HEK293 (cell line): Measurements from ENCODE around the gene RIOK1.

Experiments used
- CTCF ChIA-PET: fragments of 350-600 bp; formaldehyde crosslinking; extraction: SDS; loops from one replicate; lab custom pipeline; 2021; ENCODE audit warnings: antibody characterized with exemption; lab: Yijun Ruan, JAX
- POLR2A ChIA-PET: fragments of 300-600 bp; formaldehyde crosslinking; extraction: SDS; loops from one replicate; lab custom pipeline; 2020; ENCODE audit warnings: antibody characterized with exemption, inconsistent platforms; lab: Yijun Ruan, JAX
- H3K27ac ChIP-seq: fragments of 200-500 bp; sonication (Bioruptor generic); 2 replicates; pipeline ENCODE4 v1.5.1; 2014; ENCODE audit warnings: low read depth, low read length, control low read depth, inconsistent platforms; ENCODE audit errors: extremely low read depth
- H3K36me3 ChIP-seq, 2 experiments: fragments of 200-500 bp in 1 of 2; sonication (Bioruptor generic) in 1 of 2; 1 replicate in 1 of 2; 2 replicates in 1 of 2; pipeline ENCODE4 v1.5.1; 2014 to 2017; ENCODE audit warnings: inconsistent platforms in 2 of 2, low read length in 2 of 2; ENCODE audit not compliant: control insufficient read depth in 2 of 2, insufficient read depth in 1 of 2
- H3K4me1 ChIP-seq: fragments of 200-500 bp; sonication (Bioruptor generic); 2 replicates; pipeline ENCODE4 v1.5.1; 2014; ENCODE audit warnings: mild to moderate bottlenecking, low read length, inconsistent platforms; ENCODE audit not compliant: control insufficient read depth, insufficient read depth
- H3K4me3 ChIP-seq: 2 replicates; pipeline ENCODE4 v1.5.1; 2011; ENCODE audit warnings: low read depth, mild to moderate bottlenecking, control low read depth, low read length, moderate library complexity
- H3K9me3 ChIP-seq: fragments of 200-500 bp; sonication (Bioruptor generic); 2 replicates; pipeline ENCODE4 v1.5.1; 2014; ENCODE audit warnings: low read depth, low read length, inconsistent platforms; ENCODE audit not compliant: control insufficient read depth, insufficient read depth
- BCL11A ChIP-seq: fragments of 450-650 bp; formaldehyde crosslinking; IDR thresholded peaks from 2 replicates; pipeline ENCODE4 v1.5.1; 2016; ENCODE audit warnings: low read depth, missing biosample characterization, missing genetic modification characterization
- MYNN ChIP-seq: fragments of 450-650 bp; formaldehyde crosslinking; IDR thresholded peaks from 2 replicates; pipeline ENCODE4 v1.5.1; 2016; ENCODE audit warnings: missing biosample characterization, missing genetic modification characterization, borderline replicate concordance
- PRDM1 ChIP-seq: fragments of 450-650 bp; formaldehyde crosslinking; IDR thresholded peaks from 2 replicates; pipeline ENCODE4; 2016; ENCODE audit warnings: missing biosample characterization, missing genetic modification characterization
- RBAK ChIP-seq: fragments of 450-650 bp; formaldehyde crosslinking; IDR thresholded peaks from 2 replicates; pipeline ENCODE4 v1.5.1; 2016; ENCODE audit warnings: missing biosample characterization, missing genetic modification characterization
- ZNF211 ChIP-seq: fragments of 450-650 bp; formaldehyde crosslinking; IDR thresholded peaks from 2 replicates; pipeline ENCODE4 v1.5.1; 2016; ENCODE audit warnings: low read depth, missing biosample characterization, missing genetic modification characterization
- ZNF239 ChIP-seq: fragments of 450-650 bp; formaldehyde crosslinking; IDR thresholded peaks from 2 replicates; pipeline ENCODE4 v1.5.1; 2016; ENCODE audit warnings: missing biosample characterization, missing genetic modification characterization
- ZNF248 ChIP-seq: fragments of 450-650 bp; formaldehyde crosslinking; IDR thresholded peaks from 2 replicates; pipeline ENCODE4 v1.5.1; 2017; ENCODE audit warnings: missing biosample characterization, missing genetic modification characterization
- ZNF266 ChIP-seq: fragments of 450-650 bp; formaldehyde crosslinking; IDR thresholded peaks from 2 replicates; pipeline ENCODE4 v1.5.1; 2016; ENCODE audit warnings: missing biosample characterization, missing genetic modification characterization, low read depth
- ZNF292 ChIP-seq: fragments of 450-650 bp; formaldehyde crosslinking; IDR thresholded peaks from 2 replicates; pipeline ENCODE4 v1.5.1; 2016; ENCODE audit warnings: low read depth, missing biosample characterization, missing genetic modification characterization, borderline replicate concordance
- ZNF391 ChIP-seq: fragments of 450-650 bp; formaldehyde crosslinking; IDR thresholded peaks from 2 replicates; pipeline ENCODE4 v1.5.1; 2016; ENCODE audit warnings: low read depth, missing biosample characterization, missing genetic modification characterization, borderline replicate concordance
- ZNF501 ChIP-seq: fragments of 450-650 bp; formaldehyde crosslinking; IDR thresholded peaks from 2 replicates; pipeline ENCODE4 v1.5.1; 2016; ENCODE audit warnings: missing biosample characterization, missing genetic modification characterization
- ZNF596 ChIP-seq: fragments of 450-650 bp; IDR thresholded peaks from 2 replicates; pipeline ENCODE4 v1.5.0; 2018; ENCODE audit warnings: missing biosample characterization, mild to moderate bottlenecking, missing genetic modification characterization, moderate library complexity
- ZNF654 ChIP-seq: fragments of 450-650 bp; formaldehyde crosslinking; IDR thresholded peaks from 2 replicates; pipeline ENCODE4 v1.5.1; 2016; ENCODE audit warnings: low read depth, missing biosample characterization, missing genetic modification characterization
- ZNF670 ChIP-seq: fragments of 450-650 bp; formaldehyde crosslinking; IDR thresholded peaks from 2 replicates; pipeline ENCODE4 v1.5.1; 2016; ENCODE audit warnings: missing biosample characterization, missing genetic modification characterization, low read depth
- ZNF701 ChIP-seq: fragments of 450-650 bp; formaldehyde crosslinking; IDR thresholded peaks from 2 replicates; pipeline ENCODE4 v1.5.1; 2016; ENCODE audit warnings: missing biosample characterization, missing genetic modification characterization
- ZNF747 ChIP-seq: fragments of 450-650 bp; formaldehyde crosslinking; IDR thresholded peaks from 2 replicates; pipeline ENCODE4 v1.5.1; 2016; ENCODE audit warnings: missing biosample characterization, missing genetic modification characterization
- ZNF777 ChIP-seq: fragments of 450-650 bp; formaldehyde crosslinking; IDR thresholded peaks from 2 replicates; pipeline ENCODE4 v1.5.1; 2017; ENCODE audit warnings: missing biosample characterization, missing genetic modification characterization, borderline replicate concordance
- TF ChIP-seq, protein P1 (sequence below): fragments of 450-650 bp; formaldehyde crosslinking; IDR thresholded peaks from 2 replicates; pipeline ENCODE4 v1.5.1; 2017; ENCODE audit warnings: missing biosample characterization, missing genetic modification characterization
- TF ChIP-seq, protein P2 (sequence below): fragments of 450-650 bp; formaldehyde crosslinking; IDR thresholded peaks from 2 replicates; pipeline ENCODE4 v1.5.1; 2017; ENCODE audit warnings: missing biosample characterization, missing genetic modification characterization
- TF ChIP-seq, protein P3 (sequence below): fragments of 450-650 bp; formaldehyde crosslinking; IDR thresholded peaks from 2 replicates; pipeline ENCODE4 v1.5.1; 2017; ENCODE audit warnings: missing biosample characterization, missing genetic modification characterization
- TF ChIP-seq, protein P4 (sequence below): fragments of 450-650 bp; formaldehyde crosslinking; IDR thresholded peaks from 2 replicates; pipeline ENCODE4 v1.5.1; 2016; ENCODE audit warnings: missing biosample characterization, missing genetic modification characterization
- TF ChIP-seq, protein P5 (sequence below): fragments of 450-650 bp; formaldehyde crosslinking; IDR thresholded peaks from 2 replicates; pipeline ENCODE4 v1.5.1; 2016; ENCODE audit warnings: missing biosample characterization, missing genetic modification characterization
- TF ChIP-seq, protein P6 (sequence below): fragments of 450-650 bp; formaldehyde crosslinking; IDR thresholded peaks from 2 replicates; pipeline ENCODE4 v1.5.0; 2017; ENCODE audit warnings: missing biosample characterization, missing genetic modification characterization, borderline replicate concordance

Gene RIOK1

DNA sequence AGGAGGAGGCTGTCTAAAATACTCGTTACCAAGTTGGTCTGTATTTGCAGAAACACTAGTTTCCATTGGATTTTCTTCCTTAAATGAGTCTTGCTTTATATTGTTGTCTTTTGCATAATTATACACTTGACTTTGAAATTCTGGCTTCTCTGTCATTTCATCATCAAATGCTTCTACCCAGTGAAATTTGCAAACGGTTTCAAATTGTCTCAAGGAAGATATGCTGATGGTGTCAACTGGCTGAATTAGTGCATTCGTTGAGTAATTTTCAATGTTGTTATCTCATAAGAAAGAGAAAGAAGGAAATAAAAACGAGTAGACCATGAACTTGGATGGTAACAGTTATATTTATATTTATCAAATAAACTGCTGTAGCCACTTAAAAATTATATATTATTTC lies 10.9 kb upstream of the RIOK1 start (continued):
- TF ChIP-seq, protein P1, sequence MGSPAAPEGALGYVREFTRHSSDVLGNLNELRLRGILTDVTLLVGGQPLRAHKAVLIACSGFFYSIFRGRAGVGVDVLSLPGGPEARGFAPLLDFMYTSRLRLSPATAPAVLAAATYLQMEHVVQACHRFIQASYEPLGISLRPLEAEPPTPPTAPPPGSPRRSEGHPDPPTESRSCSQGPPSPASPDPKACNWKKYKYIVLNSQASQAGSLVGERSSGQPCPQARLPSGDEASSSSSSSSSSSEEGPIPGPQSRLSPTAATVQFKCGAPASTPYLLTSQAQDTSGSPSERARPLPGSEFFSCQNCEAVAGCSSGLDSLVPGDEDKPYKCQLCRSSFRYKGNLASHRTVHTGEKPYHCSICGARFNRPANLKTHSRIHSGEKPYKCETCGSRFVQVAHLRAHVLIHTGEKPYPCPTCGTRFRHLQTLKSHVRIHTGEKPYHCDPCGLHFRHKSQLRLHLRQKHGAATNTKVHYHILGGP (tag by site-specific recombination): no peak
- TF ChIP-seq, protein P2, sequence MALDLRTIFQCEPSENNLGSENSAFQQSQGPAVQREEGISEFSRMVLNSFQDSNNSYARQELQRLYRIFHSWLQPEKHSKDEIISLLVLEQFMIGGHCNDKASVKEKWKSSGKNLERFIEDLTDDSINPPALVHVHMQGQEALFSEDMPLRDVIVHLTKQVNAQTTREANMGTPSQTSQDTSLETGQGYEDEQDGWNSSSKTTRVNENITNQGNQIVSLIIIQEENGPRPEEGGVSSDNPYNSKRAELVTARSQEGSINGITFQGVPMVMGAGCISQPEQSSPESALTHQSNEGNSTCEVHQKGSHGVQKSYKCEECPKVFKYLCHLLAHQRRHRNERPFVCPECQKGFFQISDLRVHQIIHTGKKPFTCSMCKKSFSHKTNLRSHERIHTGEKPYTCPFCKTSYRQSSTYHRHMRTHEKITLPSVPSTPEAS (tag by site-specific recombination): no peak
- TF ChIP-seq ZNF211 (tag by site-specific recombination) (no peak), ZNF777 (tag by site-specific recombination) (no peak), MYNN (tag by site-specific recombination) (no peak), ZNF266 (tag by site-specific recombination) (no peak), PRDM1 (tag by site-specific recombination) (no peak), BCL11A (tag by site-specific recombination) (no peak), ZNF248 (tag by site-specific recombination) (no peak), ZNF239 (tag by site-specific recombination) (no peak), ZNF501 (tag by site-specific recombination) (no peak)
- TF ChIP-seq, protein P3, sequence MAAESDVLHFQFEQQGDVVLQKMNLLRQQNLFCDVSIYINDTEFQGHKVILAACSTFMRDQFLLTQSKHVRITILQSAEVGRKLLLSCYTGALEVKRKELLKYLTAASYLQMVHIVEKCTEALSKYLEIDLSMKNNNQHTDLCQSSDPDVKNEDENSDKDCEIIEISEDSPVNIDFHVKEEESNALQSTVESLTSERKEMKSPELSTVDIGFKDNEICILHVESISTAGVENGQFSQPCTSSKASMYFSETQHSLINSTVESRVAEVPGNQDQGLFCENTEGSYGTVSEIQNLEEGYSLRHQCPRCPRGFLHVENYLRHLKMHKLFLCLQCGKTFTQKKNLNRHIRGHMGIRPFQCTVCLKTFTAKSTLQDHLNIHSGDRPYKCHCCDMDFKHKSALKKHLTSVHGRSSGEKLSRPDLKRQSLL (tag by site-specific recombination): no peak
- TF ChIP-seq, protein P4, sequence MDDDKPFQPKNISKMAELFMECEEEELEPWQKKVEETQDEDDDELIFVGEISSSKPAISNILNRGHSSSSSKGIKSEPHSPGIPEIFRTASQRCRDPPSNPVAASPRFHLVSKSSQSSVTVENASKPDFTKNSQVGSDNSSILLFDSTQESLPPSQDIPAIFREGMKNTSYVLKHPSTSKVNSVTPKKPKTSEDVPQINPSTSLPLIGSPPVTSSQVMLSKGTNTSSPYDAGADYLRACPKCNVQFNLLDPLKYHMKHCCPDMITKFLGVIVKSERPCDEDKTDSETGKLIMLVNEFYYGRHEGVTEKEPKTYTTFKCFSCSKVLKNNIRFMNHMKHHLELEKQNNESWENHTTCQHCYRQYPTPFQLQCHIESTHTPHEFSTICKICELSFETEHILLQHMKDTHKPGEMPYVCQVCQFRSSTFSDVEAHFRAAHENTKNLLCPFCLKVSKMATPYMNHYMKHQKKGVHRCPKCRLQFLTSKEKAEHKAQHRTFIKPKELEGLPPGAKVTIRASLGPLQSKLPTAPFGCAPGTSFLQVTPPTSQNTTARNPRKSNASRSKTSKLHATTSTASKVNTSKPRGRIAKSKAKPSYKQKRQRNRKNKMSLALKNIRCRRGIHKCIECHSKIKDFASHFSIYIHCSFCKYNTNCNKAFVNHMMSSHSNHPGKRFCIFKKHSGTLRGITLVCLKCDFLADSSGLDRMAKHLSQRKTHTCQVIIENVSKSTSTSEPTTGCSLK: no peak

DNA sequence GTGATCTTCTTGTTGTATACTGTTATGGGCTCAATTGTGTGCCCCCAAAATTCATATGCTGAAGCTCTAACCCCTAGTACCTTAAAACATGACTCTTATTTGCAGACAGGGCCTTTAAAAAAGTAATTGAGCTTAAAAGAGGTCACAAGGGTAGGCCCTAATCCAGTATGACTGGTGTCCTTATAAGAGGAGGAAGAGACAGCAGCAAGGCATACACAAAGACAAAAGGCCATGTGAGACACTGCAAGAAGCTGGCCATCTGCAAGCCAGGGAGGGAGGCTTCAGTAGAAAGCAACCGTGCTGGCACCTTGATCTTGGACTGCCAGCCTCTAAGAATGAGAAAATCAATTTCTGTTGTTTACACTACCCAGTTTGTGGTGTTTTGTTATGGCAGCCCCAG lies 8.5 kb upstream of the RIOK1 start:
- Histone ChIP-seq H3K9me3 (no peaks in the 10 kb centered on the region), H3K4me3 (no peak overlapping the region), H3K4me1 (no peaks in the 10 kb centered on the region), H3K36me3 (no peaks in the 10 kb centered on the region), H3K27ac (no peak overlapping the region)
- ChIA-PET POLR2A (interaction anchor here (1.1 kb wide), 1 partner anchor 9 kb away, joined by 5 read pairs; the partner anchor contains the start of genes CAGE1 and RIOK1), CTCF (no interaction called here)
- TF ChIP-seq ZNF654 (tag by site-specific recombination): no peak
- no peak for TF ChIP-seq ZNF701 (tag by site-specific recombination)
- TF ChIP-seq, protein P5, sequence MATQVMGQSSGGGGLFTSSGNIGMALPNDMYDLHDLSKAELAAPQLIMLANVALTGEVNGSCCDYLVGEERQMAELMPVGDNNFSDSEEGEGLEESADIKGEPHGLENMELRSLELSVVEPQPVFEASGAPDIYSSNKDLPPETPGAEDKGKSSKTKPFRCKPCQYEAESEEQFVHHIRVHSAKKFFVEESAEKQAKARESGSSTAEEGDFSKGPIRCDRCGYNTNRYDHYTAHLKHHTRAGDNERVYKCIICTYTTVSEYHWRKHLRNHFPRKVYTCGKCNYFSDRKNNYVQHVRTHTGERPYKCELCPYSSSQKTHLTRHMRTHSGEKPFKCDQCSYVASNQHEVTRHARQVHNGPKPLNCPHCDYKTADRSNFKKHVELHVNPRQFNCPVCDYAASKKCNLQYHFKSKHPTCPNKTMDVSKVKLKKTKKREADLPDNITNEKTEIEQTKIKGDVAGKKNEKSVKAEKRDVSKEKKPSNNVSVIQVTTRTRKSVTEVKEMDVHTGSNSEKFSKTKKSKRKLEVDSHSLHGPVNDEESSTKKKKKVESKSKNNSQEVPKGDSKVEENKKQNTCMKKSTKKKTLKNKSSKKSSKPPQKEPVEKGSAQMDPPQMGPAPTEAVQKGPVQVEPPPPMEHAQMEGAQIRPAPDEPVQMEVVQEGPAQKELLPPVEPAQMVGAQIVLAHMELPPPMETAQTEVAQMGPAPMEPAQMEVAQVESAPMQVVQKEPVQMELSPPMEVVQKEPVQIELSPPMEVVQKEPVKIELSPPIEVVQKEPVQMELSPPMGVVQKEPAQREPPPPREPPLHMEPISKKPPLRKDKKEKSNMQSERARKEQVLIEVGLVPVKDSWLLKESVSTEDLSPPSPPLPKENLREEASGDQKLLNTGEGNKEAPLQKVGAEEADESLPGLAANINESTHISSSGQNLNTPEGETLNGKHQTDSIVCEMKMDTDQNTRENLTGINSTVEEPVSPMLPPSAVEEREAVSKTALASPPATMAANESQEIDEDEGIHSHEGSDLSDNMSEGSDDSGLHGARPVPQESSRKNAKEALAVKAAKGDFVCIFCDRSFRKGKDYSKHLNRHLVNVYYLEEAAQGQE: no peak
- TF ChIP-seq ZNF670 (tag by site-specific recombination): no peak
- no peak for TF ChIP-seq ZNF747 (tag by site-specific recombination)
- TF ChIP-seq RBAK (tag by site-specific recombination): no peak
- no peak for TF ChIP-seq ZNF391 (tag by site-specific recombination)
- TF ChIP-seq ZNF292: no peak
- TF ChIP-seq, protein P6, sequence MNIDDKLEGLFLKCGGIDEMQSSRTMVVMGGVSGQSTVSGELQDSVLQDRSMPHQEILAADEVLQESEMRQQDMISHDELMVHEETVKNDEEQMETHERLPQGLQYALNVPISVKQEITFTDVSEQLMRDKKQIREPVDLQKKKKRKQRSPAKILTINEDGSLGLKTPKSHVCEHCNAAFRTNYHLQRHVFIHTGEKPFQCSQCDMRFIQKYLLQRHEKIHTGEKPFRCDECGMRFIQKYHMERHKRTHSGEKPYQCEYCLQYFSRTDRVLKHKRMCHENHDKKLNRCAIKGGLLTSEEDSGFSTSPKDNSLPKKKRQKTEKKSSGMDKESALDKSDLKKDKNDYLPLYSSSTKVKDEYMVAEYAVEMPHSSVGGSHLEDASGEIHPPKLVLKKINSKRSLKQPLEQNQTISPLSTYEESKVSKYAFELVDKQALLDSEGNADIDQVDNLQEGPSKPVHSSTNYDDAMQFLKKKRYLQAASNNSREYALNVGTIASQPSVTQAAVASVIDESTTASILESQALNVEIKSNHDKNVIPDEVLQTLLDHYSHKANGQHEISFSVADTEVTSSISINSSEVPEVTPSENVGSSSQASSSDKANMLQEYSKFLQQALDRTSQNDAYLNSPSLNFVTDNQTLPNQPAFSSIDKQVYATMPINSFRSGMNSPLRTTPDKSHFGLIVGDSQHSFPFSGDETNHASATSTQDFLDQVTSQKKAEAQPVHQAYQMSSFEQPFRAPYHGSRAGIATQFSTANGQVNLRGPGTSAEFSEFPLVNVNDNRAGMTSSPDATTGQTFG (tag by site-specific recombination): no peak
- no peak for TF ChIP-seq ZNF211 (tag by site-specific recombination)
- TF ChIP-seq ZNF596 (tag by site-specific recombination): no peak
